ENCODE data around the gene RPS29.

- TF ChIP-seq MYC (IDR thresholded peaks at IDR 0.05; ENCODE audit: borderline replicate concordance, low read length) (no peak), RAD21 (conservative IDR thresholded peaks at IDR 0.05 in 1 of 2, IDR thresholded peaks at IDR 0.05 in 1 of 2) (no peak), CTCF (IDR thresholded peaks at IDR 0.05) (no peak), BCL3 (IDR thresholded peaks at IDR 0.05) (no peak), USF2 (IDR thresholded peaks at IDR 0.05) (no peak)
Observed at GRCh38 chr14:49612251-49612650, 26.1 kb upstream of the RPS29 start.
